T-helper 1 cell treated with Interleukin-12 subunit alpha and Interleukin-12 subunit beta and Interleukin-4 antibody, amounts not matched to agents 30 μg/mL and 1 μg/mL, for 36 hours (primary cell): ENCODE data around the gene SLC23A2.
A peak's percentile ranks its signal among the peaks of the same experiment; 100 is the strongest.

Experiments
- H3K27ac Mint-ChIP-seq: one replicate; pipeline ENCODE4 v1.8.0; 2021; ENCODE audit warnings: mild to moderate bottlenecking, mixed read lengths
- H3K27me3 Mint-ChIP-seq: one replicate; pipeline ENCODE4 v1.8.0; 2021; ENCODE audit warnings: low read depth, mixed read lengths
- H3K36me3 Mint-ChIP-seq: one replicate; pipeline ENCODE4 v1.8.0; 2021; ENCODE audit warnings: low read depth, mixed read lengths
- H3K4me1 Mint-ChIP-seq: one replicate; pipeline ENCODE4 v1.8.0; 2021; ENCODE audit warnings: low read depth, mixed read lengths
- H3K4me3 Mint-ChIP-seq: one replicate; pipeline ENCODE4 v1.8.0; 2021; ENCODE audit warnings: mild to moderate bottlenecking, moderate library complexity, mixed read lengths
- H3K9me3 Mint-ChIP-seq: one replicate; pipeline ENCODE4 v1.8.0; 2021; ENCODE audit warnings: mixed read lengths

The SLC23A2 gene

DNA sequence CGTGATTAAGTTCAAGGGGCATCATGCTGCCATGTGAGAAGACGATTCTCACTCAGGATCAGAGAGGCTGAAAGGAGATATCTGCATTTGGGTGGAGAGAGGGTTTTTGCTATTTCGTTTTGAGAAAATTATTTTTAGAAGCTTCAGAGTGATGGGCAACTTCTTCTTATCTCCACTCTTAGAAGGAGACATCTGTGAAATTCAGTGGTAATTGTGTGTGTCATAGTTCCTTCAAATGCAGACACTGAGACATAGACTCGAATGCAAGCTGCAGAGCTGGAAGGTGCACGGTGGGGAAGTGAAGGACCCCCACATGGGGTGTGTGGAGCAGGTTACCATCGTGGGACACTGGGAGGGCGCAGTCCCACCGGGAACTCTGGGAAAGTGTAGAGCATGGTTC lies 162.8 kb downstream of the SLC23A2 start:
- H3K4me3 Mint-ChIP-seq: no peak overlapping the region
- no peak overlapping the region for H3K27ac Mint-ChIP-seq
- H3K27me3 Mint-ChIP-seq: peaks cover 21% of the 10 kb centered on the region
- no peaks in the 10 kb centered on the region for H3K9me3 Mint-ChIP-seq
- no peaks in the 10 kb centered on the region for H3K36me3 Mint-ChIP-seq
- H3K4me1 Mint-ChIP-seq: no peaks in the 10 kb centered on the region

DNA sequence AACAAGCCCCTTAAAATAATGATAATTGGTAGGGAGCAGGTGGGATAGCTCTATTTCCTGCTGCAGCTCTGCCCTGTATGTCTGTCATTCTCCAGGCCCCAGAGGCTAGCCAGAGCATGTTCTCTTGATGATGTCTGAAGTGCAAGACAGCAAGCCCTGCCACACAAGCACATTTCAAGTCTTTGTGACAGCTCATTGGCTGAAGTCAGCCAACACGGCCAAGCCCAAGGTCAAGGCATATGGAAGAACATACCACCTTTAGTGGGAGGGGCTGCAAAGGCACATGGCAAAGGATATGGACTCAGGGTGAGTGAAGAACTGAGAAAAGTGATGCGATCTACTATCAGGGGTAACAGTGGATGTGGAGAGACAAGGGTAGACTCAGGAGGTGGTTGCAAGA lies 163.6 kb downstream of the SLC23A2 start:
- Mint-ChIP-seq H3K36me3 (no peaks in the 10 kb centered on the region), H3K27me3 (peaks cover 23% of the 10 kb centered on the region), H3K9me3 (peaks cover 2% of the 10 kb centered on the region), H3K27ac (no peak overlapping the region), H3K4me1 (no peaks in the 10 kb centered on the region), H3K4me3 (no peak overlapping the region)

DNA sequence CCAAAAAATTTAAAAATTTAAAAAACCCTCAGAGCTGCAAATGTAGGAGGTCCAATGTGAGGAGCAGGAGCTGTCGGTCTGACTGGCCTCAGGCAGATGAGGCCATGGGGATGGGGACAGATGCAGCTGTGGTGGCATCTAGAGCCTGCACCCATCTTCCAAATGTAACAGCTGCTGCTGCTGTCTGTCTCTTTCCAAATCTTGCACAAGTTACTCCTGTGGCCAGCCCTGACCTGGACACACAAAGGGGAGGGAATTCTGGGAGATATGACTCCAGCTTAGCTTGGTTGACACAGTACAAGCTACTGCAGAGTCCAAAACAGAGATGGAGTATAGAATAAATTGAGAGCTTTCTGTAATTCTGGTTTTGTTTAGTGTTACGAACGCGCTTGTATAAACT lies 164.4 kb downstream of the SLC23A2 start:
- H3K4me3 Mint-ChIP-seq: no peak overlapping the region
- peaks cover 4% of the 10 kb centered on the region for H3K9me3 Mint-ChIP-seq
- H3K36me3 Mint-ChIP-seq: no peaks in the 10 kb centered on the region
- no peak overlapping the region for H3K27ac Mint-ChIP-seq
- H3K4me1 Mint-ChIP-seq: no peaks in the 10 kb centered on the region
- peaks cover 24% of the 10 kb centered on the region for H3K27me3 Mint-ChIP-seq

DNA sequence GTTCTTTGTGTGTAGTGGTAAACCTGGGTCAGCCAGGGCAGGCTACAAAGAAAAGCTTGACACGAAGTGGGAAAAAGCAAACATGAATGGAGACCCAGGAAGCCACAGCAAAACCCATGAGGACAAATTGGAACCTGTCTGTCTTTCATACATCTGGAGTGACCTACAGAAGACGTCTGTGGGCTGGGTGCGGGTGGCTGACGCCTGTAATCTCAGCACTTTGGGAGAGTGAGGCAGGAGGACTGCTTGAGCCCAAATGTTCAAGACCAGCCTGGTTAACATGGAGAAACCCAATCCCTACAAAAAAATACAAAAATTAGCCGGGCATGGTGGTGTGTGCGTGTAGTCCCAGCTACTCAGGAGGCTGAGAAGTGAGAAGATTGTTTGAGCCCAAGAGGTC lies 164.8 kb downstream of the SLC23A2 start:
- H3K36me3 Mint-ChIP-seq: no peaks in the 10 kb centered on the region
- H3K4me3 Mint-ChIP-seq: no peak overlapping the region
- no peaks in the 10 kb centered on the region for H3K4me1 Mint-ChIP-seq
- H3K27ac Mint-ChIP-seq: no peak overlapping the region
- peaks cover 23% of the 10 kb centered on the region for H3K27me3 Mint-ChIP-seq
- H3K9me3 Mint-ChIP-seq: peaks cover 4% of the 10 kb centered on the region

DNA sequence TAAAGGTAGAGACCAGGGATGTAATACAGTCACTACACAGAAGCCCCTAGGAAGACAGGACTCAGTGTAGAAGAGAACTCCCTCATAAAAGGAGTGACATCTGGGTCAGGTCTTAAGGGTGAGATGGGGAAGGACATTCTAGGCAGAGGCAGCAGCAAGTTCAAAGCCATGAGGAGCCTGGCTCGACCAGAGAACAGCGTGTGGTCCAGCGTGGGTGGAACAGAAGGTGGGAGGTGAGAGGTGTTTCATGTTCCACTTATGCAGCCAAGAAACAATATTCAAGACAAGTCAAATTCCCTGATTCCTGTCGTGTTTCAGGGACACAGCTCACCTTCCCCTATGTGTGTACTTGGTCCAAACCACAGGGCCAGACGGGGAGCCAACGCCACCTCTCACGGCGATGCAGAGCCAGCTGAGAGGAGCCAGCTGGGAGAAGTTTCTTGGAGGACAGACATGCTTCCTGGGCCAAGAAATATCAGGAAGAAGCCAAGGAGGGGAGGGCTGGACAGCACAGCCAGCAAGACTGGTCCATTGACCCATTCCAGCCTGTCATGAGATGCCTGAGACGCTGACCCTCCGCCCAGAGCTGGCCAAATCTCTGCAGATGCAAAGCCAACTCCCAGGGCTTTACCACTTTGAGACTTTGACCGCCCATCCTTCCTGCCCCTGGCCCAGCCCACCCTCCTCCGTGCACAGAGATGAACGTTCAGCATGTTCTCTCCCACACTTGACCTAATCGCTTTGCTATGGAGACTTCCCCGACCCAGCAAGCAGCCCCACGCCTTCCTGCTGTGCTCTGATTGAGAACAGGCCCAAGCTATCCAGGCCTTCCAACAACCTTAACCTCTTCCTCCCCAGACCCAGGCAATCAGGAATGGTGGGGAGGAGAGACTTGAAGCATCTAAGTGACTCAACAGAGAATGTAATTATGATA lies 165.8 kb downstream of the SLC23A2 start:
- Mint-ChIP-seq H3K4me3 (no peak overlapping the region), H3K4me1 (no peaks in the 10 kb centered on the region), H3K9me3 (peaks cover 4% of the 10 kb centered on the region), H3K27ac (no peak overlapping the region), H3K27me3 (peaks cover 22% of the 10 kb centered on the region), H3K36me3 (no peaks in the 10 kb centered on the region)

DNA sequence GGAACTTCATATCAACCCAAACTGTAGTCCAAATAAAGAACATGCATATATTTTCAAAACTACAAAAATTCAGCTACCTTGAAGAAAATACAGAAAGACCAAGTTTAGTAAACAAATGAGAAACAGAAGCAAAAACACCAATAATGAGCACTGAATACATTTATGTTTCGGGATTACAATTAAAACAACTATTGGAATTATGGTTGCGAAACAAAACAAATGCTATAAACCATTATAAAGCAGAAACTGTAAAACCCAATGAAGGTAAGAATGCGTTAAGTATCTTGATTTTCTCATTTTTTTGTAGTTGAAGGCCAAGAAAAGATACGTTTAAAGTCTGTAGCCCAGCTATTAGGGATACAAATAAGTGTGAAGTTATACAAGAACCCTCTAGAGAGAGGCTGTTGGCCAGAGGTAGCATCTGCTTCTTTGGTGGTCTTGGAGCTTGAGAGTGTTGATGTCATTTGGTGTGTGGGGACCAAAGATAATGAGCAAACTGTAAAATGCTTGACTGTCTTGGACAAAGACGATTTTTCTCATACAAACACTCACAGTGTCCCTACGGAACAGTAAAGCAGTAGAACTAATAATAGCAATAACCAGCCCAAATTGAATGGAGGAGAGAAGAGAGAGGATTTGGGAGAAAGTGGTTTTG lies 168.1 kb downstream of the SLC23A2 start:
- H3K36me3 Mint-ChIP-seq: no peaks in the 10 kb centered on the region
- H3K4me3 Mint-ChIP-seq: no peak overlapping the region
- no peak overlapping the region for H3K27ac Mint-ChIP-seq
- peaks cover 4% of the 10 kb centered on the region for H3K9me3 Mint-ChIP-seq
- peaks cover 18% of the 10 kb centered on the region for H3K27me3 Mint-ChIP-seq
- H3K4me1 Mint-ChIP-seq: no peaks in the 10 kb centered on the region

DNA sequence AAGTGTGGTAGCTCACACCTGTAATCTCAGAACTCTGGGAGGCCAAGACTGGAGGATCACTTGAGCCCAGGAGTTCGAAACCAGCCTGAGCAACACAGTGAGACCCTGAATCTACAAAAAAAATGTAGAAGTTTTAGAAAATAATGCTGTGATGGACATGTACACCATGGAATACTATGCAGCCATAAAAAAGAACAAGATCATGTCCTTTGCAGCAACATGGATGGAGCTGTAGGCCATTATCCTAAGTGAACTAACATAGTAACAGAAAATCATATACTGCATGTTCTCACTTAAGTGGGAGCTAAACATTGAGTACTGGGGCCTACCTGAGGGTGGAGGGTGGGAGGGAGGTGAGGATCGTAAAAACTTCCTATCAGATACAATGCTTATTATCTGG lies 168.8 kb downstream of the SLC23A2 start:
- Mint-ChIP-seq H3K27me3 (peaks cover 13% of the 10 kb centered on the region), H3K4me3 (no peak overlapping the region), H3K27ac (no peak overlapping the region), H3K4me1 (no peaks in the 10 kb centered on the region), H3K36me3 (no peaks in the 10 kb centered on the region), H3K9me3 (peaks cover 4% of the 10 kb centered on the region)

DNA sequence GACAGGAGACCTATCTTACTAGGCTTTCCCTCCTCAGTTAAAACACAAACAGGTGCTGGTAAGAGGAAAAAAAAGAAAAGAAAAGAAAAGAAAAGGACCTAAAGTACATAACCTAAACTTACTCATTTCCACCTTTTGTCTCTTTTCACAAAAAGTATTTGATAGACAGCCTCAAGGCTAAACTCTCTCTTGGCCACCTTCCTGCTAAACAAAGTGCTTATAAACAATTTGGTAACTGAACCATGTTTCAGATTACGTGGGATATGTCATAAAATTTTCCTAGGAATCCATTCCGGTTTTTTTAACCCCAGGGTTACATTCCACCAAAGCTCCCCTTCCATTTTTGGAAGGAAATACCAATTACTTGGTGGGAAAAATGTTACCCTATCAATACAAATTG lies 170.6 kb downstream of the SLC23A2 start:
- Mint-ChIP-seq H3K36me3 (no peaks in the 10 kb centered on the region), H3K27ac (no peak overlapping the region), H3K9me3 (peaks cover 4% of the 10 kb centered on the region), H3K4me3 (no peak overlapping the region), H3K27me3 (peaks cover 3% of the 10 kb centered on the region), H3K4me1 (no peaks in the 10 kb centered on the region)

DNA sequence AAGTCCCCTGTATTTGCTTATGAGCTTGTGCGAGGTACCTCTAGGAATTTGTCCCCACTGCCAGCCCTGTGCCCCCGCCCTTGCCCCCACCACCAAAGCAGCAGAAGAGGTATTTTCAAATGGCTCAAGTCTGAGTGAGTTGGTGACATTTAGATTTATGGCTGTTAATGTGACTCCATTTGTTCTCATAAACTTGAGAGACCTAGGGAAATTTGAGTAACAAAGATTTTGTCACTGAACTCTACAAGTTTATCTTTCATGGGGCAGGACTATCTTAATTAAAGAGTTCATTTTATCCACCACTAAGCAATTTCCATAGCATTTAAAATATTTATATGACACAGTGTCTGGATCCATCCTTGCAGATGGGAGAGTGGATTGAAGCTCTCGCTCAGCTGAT lies 171.1 kb downstream of the SLC23A2 start:
- Mint-ChIP-seq H3K36me3 (no peaks in the 10 kb centered on the region), H3K4me1 (no peaks in the 10 kb centered on the region), H3K27ac (no peak overlapping the region), H3K9me3 (peaks cover 4% of the 10 kb centered on the region), H3K4me3 (no peak overlapping the region), H3K27me3 (peaks cover 3% of the 10 kb centered on the region)

DNA sequence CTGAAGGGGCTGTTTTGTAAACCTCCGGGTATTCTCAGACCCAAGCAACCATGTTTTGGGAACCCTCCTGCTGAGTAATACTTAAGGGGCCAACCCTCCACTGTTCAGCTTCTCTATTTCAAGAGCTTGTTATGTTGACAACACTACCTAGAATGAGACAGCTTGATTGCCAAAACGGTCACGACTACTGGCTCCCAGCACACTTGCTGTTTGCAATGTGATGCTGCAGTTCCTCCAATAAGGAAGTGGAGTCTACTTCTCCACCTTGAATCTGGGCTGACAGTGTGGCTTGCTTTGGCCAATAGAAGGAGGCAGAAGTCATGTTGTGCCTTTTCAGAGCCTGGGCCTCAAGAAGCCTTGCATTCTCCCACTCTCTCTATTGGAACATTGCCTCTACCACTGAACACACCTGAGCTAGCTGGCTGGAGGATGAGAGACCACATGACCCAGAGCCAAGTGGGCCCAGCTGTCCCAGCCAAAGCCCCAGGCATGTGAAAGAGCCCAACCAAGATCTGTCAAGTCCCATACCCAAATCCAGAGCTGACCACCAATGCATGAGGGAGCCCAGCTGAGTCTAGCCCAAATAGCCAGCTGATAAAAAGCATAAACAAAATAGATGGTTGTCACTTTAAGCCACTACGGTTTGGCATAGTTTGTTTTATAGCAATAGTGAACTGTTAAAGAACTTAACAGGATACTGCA lies 171.6 kb downstream of the SLC23A2 start:
- H3K27me3 Mint-ChIP-seq: peaks cover 3% of the 10 kb centered on the region
- H3K4me1 Mint-ChIP-seq: no peaks in the 10 kb centered on the region
- H3K4me3 Mint-ChIP-seq: no peak overlapping the region
- H3K9me3 Mint-ChIP-seq: peaks cover 4% of the 10 kb centered on the region
- H3K27ac Mint-ChIP-seq: no peak overlapping the region
- no peaks in the 10 kb centered on the region for H3K36me3 Mint-ChIP-seq

DNA sequence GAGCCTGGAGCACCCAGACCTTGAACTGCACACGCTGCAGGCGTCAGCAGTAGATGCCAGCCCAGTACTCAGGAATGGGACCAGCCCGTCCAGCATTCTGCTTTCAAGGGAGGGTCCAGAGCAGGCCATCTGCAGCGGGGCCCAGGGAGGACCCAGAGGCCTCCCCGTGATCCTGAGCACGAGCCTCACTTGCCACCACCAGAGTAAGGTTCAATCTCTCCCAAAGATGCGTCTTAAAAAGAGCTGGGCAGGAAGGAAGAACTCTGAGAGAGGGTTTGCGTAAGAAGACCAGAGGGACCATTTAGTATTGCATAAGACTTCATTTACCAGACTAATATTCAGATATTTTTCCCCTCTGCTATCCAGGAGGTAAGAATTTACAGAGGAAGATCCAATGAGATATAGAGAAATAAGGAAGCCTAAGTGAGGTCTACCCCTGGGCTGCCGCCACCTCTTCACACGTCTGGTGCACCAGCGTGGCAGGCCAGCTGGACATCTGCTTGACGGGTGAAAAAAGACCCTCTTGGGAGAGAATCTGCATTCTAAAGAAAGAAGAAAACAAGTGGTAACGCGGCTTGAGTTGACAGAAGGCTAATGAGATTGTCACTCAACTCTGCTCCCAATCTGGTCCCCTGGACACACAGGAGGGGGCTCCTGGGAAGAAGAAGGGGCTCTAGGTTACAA lies 172.3 kb downstream of the SLC23A2 start:
- H3K4me3 Mint-ChIP-seq: no peak overlapping the region
- no peak overlapping the region for H3K27ac Mint-ChIP-seq

DNA sequence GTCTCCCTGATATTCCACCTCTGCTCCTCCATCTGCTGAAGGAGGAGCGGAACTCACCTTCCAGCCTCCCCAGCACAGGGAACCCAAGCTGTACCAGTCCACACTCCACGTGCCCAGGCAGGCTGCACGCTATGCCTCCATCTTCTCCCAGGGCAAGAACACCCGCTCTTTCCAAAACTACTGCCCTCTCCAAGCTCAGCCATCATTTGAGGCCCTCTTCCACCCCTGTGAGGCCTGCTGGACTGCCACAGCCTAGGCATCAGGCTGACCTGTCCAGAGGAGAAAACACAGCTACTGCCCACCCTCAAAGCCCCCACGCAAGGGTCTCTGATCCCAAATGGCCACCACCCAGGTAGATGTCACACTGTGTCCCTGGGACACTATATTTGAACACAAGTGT lies 179.7 kb downstream of the SLC23A2 start:
- H3K36me3 Mint-ChIP-seq: peaks cover 34% of the 10 kb centered on the region

More for the DNA sequence above, 172.3 kb downstream of the SLC23A2 start:
- no peaks in the 10 kb centered on the region for H3K36me3 Mint-ChIP-seq
- peaks cover 2% of the 10 kb centered on the region for H3K4me1 Mint-ChIP-seq
- H3K27me3 Mint-ChIP-seq: peaks cover 3% of the 10 kb centered on the region
- peaks cover 4% of the 10 kb centered on the region for H3K9me3 Mint-ChIP-seq

DNA sequence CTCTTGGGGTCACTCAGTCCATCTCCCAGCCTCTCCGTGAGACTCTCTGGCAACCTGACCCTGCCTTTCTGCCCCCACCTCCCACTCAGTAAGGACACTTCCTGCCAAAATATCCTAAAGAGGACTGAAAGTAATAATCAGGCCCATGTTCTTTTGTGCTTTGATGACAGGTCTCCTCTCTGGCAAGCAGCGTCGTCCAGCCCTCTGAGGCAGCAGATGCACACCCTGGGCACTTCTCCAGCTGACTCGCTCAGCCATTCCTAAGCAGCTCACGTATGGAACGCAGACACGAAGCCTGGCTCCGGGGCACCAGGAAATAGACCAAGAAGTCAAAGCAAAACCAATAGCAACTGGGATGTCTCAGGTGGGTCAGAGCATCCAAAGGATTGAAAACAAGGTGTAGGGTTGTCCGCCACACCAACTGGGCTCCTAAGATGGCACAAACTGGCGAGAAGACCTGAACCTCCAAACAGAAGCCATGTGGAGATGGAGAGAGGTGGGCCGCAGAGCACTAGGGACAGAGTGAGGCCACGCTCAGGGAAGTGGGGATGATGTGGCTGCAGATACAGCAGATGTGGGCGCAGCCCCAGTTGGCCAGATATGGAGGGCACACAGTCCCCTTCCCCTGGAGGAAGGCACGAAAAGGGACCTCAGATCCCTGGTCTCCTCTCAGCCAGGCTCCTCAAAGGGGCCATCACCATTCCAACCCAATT lies 180.3 kb downstream of the SLC23A2 start:
- Mint-ChIP-seq H3K36me3 (peaks cover 37% of the 10 kb centered on the region), H3K27me3 (no peaks in the 10 kb centered on the region), H3K27ac (no peak overlapping the region), H3K4me3 (peak overlapping the region; percentile 89), H3K9me3 (no peaks in the 10 kb centered on the region), H3K4me1 (peaks cover 27% of the 10 kb centered on the region)

More for the DNA sequence above, 179.7 kb downstream of the SLC23A2 start:
- no peaks in the 10 kb centered on the region for H3K9me3 Mint-ChIP-seq
- peaks cover 24% of the 10 kb centered on the region for H3K4me1 Mint-ChIP-seq
- peak overlapping the region; percentile 89 for H3K4me3 Mint-ChIP-seq
- no peaks in the 10 kb centered on the region for H3K27me3 Mint-ChIP-seq
- H3K27ac Mint-ChIP-seq: no peak overlapping the region

DNA sequence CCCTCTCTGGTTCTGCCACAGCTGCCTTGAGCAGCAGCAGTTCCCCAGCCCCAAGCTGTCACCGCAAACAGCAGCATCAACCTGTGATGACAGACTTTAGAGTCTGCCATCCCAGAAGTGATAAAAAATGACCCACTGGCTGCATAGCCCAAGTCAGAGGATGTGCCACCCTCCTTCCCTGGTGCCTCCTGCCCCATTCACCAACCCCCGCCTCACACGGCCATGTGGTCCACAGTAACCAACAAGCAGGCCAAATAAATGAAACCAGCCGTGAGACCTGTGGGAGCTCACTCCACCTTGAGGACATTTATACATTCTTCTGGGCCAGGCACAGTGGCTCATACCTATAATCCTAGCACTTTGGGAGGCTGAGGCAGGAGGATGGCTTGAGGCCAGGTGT lies 181.4 kb downstream of the SLC23A2 start:
- Mint-ChIP-seq H3K4me1 (peaks cover 35% of the 10 kb centered on the region), H3K27me3 (no peaks in the 10 kb centered on the region), H3K9me3 (no peaks in the 10 kb centered on the region), H3K36me3 (peaks cover 43% of the 10 kb centered on the region), H3K4me3 (no peak overlapping the region), H3K27ac (no peak overlapping the region)
